HCT116 (cell line): ENCODE measurements around the gene TENM3.

Source experiments
- CEBPB ChIP-seq: IDR thresholded peaks from 2 replicates; pipeline ENCODE4 v1.6.1; 2012; ENCODE audit warnings: low read depth
- EZH2 ChIP-seq: fragments of 200-600 bp; sonication (generic); IDR thresholded peaks from 2 replicates; pipeline ENCODE4 v1.6.1; 2017; ENCODE audit warnings: antibody characterized with exemption, mixed run types
- EZH2phosphoT487 ChIP-seq: fragments of 200-600 bp; IDR thresholded peaks from 2 replicates; pipeline ENCODE4 v1.6.1; 2018; ENCODE audit warnings: antibody characterized with exemption, borderline replicate concordance
- JUND ChIP-seq: IDR thresholded peaks from 2 replicates; pipeline ENCODE4 v1.6.1; 2012
- MAX ChIP-seq: IDR thresholded peaks from 2 replicates; pipeline ENCODE4 v1.6.1; 2012
- POLR2A ChIP-seq: IDR thresholded peaks from 2 replicates; pipeline ENCODE4 v1.7.0; 2011; ENCODE audit warnings: borderline replicate concordance; ENCODE audit not compliant: insufficient read depth, insufficient read length; ENCODE audit errors: extremely low read depth
- POLR2AphosphoS5 ChIP-seq: IDR thresholded peaks from 2 replicates; pipeline ENCODE4 v1.6.1; 2011; ENCODE audit warnings: mild to moderate bottlenecking, low read depth, low read length, moderate library complexity
- RAD21 ChIP-seq: IDR thresholded peaks from 2 replicates; pipeline ENCODE4 v1.6.1; 2012; ENCODE audit warnings: low read depth, mild to moderate bottlenecking
- SIN3A ChIP-seq: IDR thresholded peaks from 2 replicates; pipeline ENCODE4 v1.6.1; 2012; ENCODE audit warnings: low read depth
- ZBTB33 ChIP-seq: IDR thresholded peaks from 2 replicates; pipeline ENCODE4 v1.6.1; 2011; ENCODE audit warnings: mild to moderate bottlenecking, low read length, moderate library complexity; ENCODE audit not compliant: insufficient replicate concordance; ENCODE audit errors: extremely low read depth
- TF ChIP-seq, protein P1 (sequence below), 3 experiments: fragments of 200-600 bp in 1 of 3; sonication (generic) in 1 of 3; IDR thresholded peaks in 2 of 3; conservative IDR thresholded peaks in 1 of 3; 2 replicates each; pipeline ENCODE4 v1.5.1; 2012 to 2017; ENCODE audit warnings: low read depth in 2 of 3, low read length in 2 of 3, antibody characterized with exemption in 1 of 3, borderline replicate concordance in 1 of 3, control low read depth in 1 of 3, mild to moderate bottlenecking in 1 of 3, mixed read lengths in 1 of 3, mixed run types in 1 of 3, moderate library complexity in 1 of 3; ENCODE audit not compliant: insufficient read depth in 1 of 3

GRCh38 chr4:182770259-182770995, 527.2 kb downstream of the TENM3 start:
- TF ChIP-seq EZH2: no peak
- TF ChIP-seq, protein P1, sequence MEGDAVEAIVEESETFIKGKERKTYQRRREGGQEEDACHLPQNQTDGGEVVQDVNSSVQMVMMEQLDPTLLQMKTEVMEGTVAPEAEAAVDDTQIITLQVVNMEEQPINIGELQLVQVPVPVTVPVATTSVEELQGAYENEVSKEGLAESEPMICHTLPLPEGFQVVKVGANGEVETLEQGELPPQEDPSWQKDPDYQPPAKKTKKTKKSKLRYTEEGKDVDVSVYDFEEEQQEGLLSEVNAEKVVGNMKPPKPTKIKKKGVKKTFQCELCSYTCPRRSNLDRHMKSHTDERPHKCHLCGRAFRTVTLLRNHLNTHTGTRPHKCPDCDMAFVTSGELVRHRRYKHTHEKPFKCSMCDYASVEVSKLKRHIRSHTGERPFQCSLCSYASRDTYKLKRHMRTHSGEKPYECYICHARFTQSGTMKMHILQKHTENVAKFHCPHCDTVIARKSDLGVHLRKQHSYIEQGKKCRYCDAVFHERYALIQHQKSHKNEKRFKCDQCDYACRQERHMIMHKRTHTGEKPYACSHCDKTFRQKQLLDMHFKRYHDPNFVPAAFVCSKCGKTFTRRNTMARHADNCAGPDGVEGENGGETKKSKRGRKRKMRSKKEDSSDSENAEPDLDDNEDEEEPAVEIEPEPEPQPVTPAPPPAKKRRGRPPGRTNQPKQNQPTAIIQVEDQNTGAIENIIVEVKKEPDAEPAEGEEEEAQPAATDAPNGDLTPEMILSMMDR (IDR thresholded peaks at IDR 0.05 in 2 of 3, conservative IDR thresholded peaks at IDR 0.05 in 1 of 3; ENCODE audit: borderline replicate concordance in 1 of 3, insufficient read depth in 1 of 3, low read depth in 2 of 3, low read length in 2 of 3): no peak
- no peak for TF ChIP-seq RAD21
- TF ChIP-seq EZH2phosphoT487: no peak
- TF ChIP-seq MAX: no peak
- no peak for TF ChIP-seq SIN3A
- no peak for TF ChIP-seq JUND
- no peak for TF ChIP-seq CEBPB
- no peak for TF ChIP-seq ZBTB33
- no peak for TF ChIP-seq POLR2A
- no peak for TF ChIP-seq POLR2AphosphoS5
